ENCODE results near the gene LPAR5.

DNA sequence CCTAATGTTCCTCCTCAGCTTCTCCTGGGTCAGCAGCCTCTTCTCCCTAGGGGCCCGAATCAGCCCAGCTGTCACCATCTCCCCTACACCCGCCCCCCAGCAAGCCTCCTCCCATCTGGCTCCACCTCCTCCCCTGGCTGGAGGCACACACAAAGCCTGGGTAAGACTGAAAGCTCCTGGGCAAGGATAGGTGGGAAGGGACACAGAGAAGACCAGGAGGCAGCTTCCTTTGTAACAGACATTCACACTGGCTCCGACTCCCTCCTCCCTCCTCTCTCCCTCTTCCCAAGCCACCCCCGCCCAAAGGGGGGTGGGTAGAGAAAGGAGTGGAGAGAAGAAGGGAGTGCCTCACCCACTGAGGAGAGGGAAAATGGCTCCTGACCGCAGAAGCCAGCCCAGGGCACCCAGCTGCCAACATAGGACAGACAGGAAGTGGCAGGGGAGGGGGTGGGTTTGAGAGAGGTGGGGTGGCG lies 32.6 kb downstream of the LPAR5 start:
- TF ChIP-seq, protein P1, sequence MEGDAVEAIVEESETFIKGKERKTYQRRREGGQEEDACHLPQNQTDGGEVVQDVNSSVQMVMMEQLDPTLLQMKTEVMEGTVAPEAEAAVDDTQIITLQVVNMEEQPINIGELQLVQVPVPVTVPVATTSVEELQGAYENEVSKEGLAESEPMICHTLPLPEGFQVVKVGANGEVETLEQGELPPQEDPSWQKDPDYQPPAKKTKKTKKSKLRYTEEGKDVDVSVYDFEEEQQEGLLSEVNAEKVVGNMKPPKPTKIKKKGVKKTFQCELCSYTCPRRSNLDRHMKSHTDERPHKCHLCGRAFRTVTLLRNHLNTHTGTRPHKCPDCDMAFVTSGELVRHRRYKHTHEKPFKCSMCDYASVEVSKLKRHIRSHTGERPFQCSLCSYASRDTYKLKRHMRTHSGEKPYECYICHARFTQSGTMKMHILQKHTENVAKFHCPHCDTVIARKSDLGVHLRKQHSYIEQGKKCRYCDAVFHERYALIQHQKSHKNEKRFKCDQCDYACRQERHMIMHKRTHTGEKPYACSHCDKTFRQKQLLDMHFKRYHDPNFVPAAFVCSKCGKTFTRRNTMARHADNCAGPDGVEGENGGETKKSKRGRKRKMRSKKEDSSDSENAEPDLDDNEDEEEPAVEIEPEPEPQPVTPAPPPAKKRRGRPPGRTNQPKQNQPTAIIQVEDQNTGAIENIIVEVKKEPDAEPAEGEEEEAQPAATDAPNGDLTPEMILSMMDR (IDR thresholded peaks at IDR 0.05) = no peak
- TF ChIP-seq POLR2A (IDR thresholded peaks at IDR 0.05) (no peak), EP300 (IDR thresholded peaks at IDR 0.05) (no peak)
